SU-DHL-6 (cell line): ENCODE results near the gene RORB.

Experiments used
- H2AFZ ChIP-seq: fragments of 200-600 bp; sonication (generic); 2 replicates; pipeline ENCODE4 v1.6.1; 2014; ENCODE audit warnings: low read depth, mild to moderate bottlenecking, moderate library complexity, mixed read lengths, antibody characterized with exemption, low read length; ENCODE audit not compliant: severe bottlenecking
- H3F3A ChIP-seq: fragments of 200-600 bp; shearing (Covaris generic); 2 replicates; pipeline ENCODE4 v1.6.0; 2016; ENCODE audit warnings: antibody characterized with exemption, mild to moderate bottlenecking; ENCODE audit not compliant: insufficient read depth
- H3K27ac ChIP-seq: fragments of 200-600 bp; sonication (generic); 2 replicates; pipeline ENCODE4 v1.5.1; 2016; ENCODE audit warnings: low read depth, mild to moderate bottlenecking, low read length, moderate library complexity, mixed read lengths
- H3K27me3 ChIP-seq: fragments of 200-600 bp; sonication (generic), shearing (Covaris generic); 2 replicates; pipeline ENCODE4 v1.6.0; 2014; ENCODE audit warnings: mild to moderate bottlenecking, low read length
- H3K36me3 ChIP-seq: fragments of 200-600 bp; sonication (generic); 2 replicates; pipeline ENCODE4 v1.6.1; 2014; ENCODE audit warnings: mild to moderate bottlenecking, low read length, mixed read lengths
- H3K4me2 ChIP-seq: fragments of 300-600, 200-600 bp; shearing (Covaris generic), sonication (generic); 2 replicates; pipeline ENCODE4 v1.6.0; 2014; ENCODE audit warnings: low read length, low read depth, mild to moderate bottlenecking; ENCODE audit not compliant: poor library complexity, severe bottlenecking
- H3K4me3 ChIP-seq: fragments of 200-600 bp; sonication (generic); 2 replicates; pipeline ENCODE4 v1.5.1; 2014; ENCODE audit warnings: antibody characterized with exemption, low read length, mild to moderate bottlenecking, mixed read lengths; ENCODE audit not compliant: insufficient read depth, poor library complexity, severe bottlenecking
- H3K79me2 ChIP-seq: fragments of 200-600 bp; sonication (generic); 2 replicates; pipeline ENCODE4 v1.6.1; 2014; ENCODE audit warnings: mild to moderate bottlenecking, low read length, moderate library complexity; ENCODE audit not compliant: insufficient read depth
- H3K9ac ChIP-seq: fragments of 200-600 bp; sonication (generic); 2 replicates; pipeline ENCODE4 v1.7.0; 2014; ENCODE audit warnings: mild to moderate bottlenecking, low read length
- H3K9me2 ChIP-seq: fragments of 200-600 bp; sonication (generic); replicated peaks from 2 replicates; pipeline ENCODE4 v1.6.1; 2014; ENCODE audit warnings: low read length; ENCODE audit not compliant: insufficient read depth
- H3K9me3 ChIP-seq: fragments of 200-600 bp; sonication (generic); 2 replicates; pipeline ENCODE4 v1.6.1; 2014; ENCODE audit warnings: low read length, mixed read lengths; ENCODE audit not compliant: insufficient read depth
- H4K20me1 ChIP-seq: fragments of 200-600 bp; sonication (generic); 2 replicates; pipeline ENCODE4 v1.6.1; 2014; ENCODE audit warnings: low read depth, mild to moderate bottlenecking, antibody characterized with exemption, low read length, moderate library complexity, mixed read lengths
- EZH2phosphoT487 ChIP-seq: fragments of 200-600 bp; sonication (generic), shearing (Covaris generic); conservative IDR thresholded peaks from 2 replicates; pipeline ENCODE4 v1.6.1; 2018; ENCODE audit warnings: mild to moderate bottlenecking, antibody characterized with exemption, low read length, moderate library complexity, mixed read lengths
- TF ChIP-seq, protein P1 (sequence below): fragments of 200-600 bp; sonication (generic); IDR thresholded peaks from one replicate; pipeline ENCODE4 v1.5.1; 2017; ENCODE audit warnings: antibody characterized with exemption, mild to moderate bottlenecking, low read length, moderate library complexity; ENCODE audit not compliant: insufficient read depth, poor library complexity, severe bottlenecking

The RORB gene

DNA sequence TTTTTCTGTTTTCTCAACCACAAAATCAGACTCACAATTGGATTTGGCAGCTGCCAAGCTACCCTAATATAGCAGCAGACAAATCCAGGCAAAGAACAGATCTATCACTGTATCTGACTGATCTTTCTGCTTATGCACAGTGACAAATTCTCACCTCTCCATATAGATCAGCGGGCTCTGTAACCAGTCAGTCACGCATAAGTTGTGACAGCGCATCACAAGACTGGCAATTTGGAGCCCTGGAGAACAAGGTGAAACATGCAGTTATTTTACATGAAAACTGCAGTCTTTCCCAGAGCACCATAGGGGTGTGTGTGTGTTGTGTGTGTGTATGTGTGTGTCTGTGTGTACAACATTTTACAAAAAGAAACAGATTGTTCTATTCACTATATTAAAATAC lies 37.7 kb downstream of the RORB start:
- H3K36me3 ChIP-seq = no peaks in the 10 kb centered on the region
- no peak overlapping the region for H3K4me2 ChIP-seq
- H3K27ac ChIP-seq = no peak overlapping the region
- H3K9me2 ChIP-seq = no peaks in the 10 kb centered on the region
- H3K4me3 ChIP-seq = no peak overlapping the region
- TF ChIP-seq, protein P1, sequence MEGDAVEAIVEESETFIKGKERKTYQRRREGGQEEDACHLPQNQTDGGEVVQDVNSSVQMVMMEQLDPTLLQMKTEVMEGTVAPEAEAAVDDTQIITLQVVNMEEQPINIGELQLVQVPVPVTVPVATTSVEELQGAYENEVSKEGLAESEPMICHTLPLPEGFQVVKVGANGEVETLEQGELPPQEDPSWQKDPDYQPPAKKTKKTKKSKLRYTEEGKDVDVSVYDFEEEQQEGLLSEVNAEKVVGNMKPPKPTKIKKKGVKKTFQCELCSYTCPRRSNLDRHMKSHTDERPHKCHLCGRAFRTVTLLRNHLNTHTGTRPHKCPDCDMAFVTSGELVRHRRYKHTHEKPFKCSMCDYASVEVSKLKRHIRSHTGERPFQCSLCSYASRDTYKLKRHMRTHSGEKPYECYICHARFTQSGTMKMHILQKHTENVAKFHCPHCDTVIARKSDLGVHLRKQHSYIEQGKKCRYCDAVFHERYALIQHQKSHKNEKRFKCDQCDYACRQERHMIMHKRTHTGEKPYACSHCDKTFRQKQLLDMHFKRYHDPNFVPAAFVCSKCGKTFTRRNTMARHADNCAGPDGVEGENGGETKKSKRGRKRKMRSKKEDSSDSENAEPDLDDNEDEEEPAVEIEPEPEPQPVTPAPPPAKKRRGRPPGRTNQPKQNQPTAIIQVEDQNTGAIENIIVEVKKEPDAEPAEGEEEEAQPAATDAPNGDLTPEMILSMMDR = no peak
- TF ChIP-seq EZH2phosphoT487 = no peak
- no peaks in the 10 kb centered on the region for H3K79me2 ChIP-seq
- no peak overlapping the region for H3K9ac ChIP-seq
- H3K27me3 ChIP-seq = no peaks in the 10 kb centered on the region
- H2AFZ ChIP-seq = no peak overlapping the region
- no peaks in the 10 kb centered on the region for H4K20me1 ChIP-seq
- no peaks in the 10 kb centered on the region for H3F3A ChIP-seq
- no peaks in the 10 kb centered on the region for H3K9me3 ChIP-seq

DNA sequence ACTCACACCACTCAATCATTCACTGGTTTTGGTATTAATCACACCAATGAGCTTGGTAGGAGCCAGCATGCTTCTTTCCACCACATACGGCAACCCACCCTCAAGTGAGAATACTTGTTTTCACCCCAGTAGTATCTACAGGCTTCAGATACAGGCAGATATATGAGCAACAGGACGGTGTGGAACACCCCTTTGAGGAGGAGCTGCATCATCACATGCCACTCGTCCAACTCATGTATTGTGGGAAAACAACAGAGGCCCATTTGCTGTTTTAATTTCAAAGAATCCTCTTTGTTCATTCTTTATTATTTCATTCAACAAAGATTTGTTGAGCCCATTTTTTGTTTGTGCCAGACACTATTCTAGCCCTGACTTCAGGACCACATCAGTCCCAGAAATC lies 46.0 kb downstream of the RORB start:
- Histone ChIP-seq H3K27me3 (no peaks in the 10 kb centered on the region), H3K27ac (no peak overlapping the region), H3K4me3 (no peak overlapping the region), H3K9me2 (no peaks in the 10 kb centered on the region), H2AFZ (no peak overlapping the region), H3K9ac (no peak overlapping the region), H4K20me1 (no peaks in the 10 kb centered on the region), H3K9me3 (no peaks in the 10 kb centered on the region), H3K79me2 (no peaks in the 10 kb centered on the region), H3F3A (no peaks in the 10 kb centered on the region), H3K36me3 (no peaks in the 10 kb centered on the region), H3K4me2 (no peak overlapping the region)
- TF ChIP-seq, protein P1 = no peak
- TF ChIP-seq EZH2phosphoT487 = no peak

GRCh38 chr9:74551266-74551665 lies 54.1 kb downstream of the RORB start:
- Histone ChIP-seq H3K4me3 (no peak overlapping the region), H3K9ac (no peak overlapping the region), H4K20me1 (no peaks in the 10 kb centered on the region), H3F3A (no peaks in the 10 kb centered on the region), H3K4me2 (no peak overlapping the region), H3K9me3 (no peaks in the 10 kb centered on the region), H3K79me2 (no peaks in the 10 kb centered on the region), H3K36me3 (no peaks in the 10 kb centered on the region), H3K27me3 (no peaks in the 10 kb centered on the region), H3K27ac (no peak overlapping the region), H3K9me2 (no peaks in the 10 kb centered on the region), H2AFZ (no peak overlapping the region)
- no peak for TF ChIP-seq EZH2phosphoT487
- TF ChIP-seq, protein P1 = no peak
